ENCODE measurements around the gene HS3ST4. TPM values are rescaled to one million over a fixed set of nuclear protein-coding genes. Genes with fewer than 3 reads are reported as not detected.

HS3ST4 gene
- total RNA-seq, 1 experiment from 2014 or later: not detected

- DNase-seq (ENCODE audit: low spot score): no peak
- in situ Hi-C loops (cut with HindIII; ENCODE audit: low sequenced_read_pairs): no loop called here
These were observed 104.5 kb downstream of the HS3ST4 start for GRCh38 chr16:25796239-25796638.

- in situ Hi-C loops (cut with HindIII; ENCODE audit: low sequenced_read_pairs): no loop called here
- DNase-seq (ENCODE audit: low spot score): no peak
These were observed 106.3 kb downstream of the HS3ST4 start for GRCh38 chr16:25798065-25798464.

- DNase-seq (ENCODE audit: low spot score): no peak
- in situ Hi-C loops (cut with HindIII; ENCODE audit: low sequenced_read_pairs): no loop called here
These were observed 108.1 kb downstream of the HS3ST4 start for GRCh38 chr16:25799816-25800215.

- no peak for DNase-seq (ENCODE audit: low spot score)
- in situ Hi-C loops (cut with HindIII; ENCODE audit: low sequenced_read_pairs): no loop called here
These were observed 120.5 kb downstream of the HS3ST4 start for GRCh38 chr16:25812215-25812614.

- no peak for DNase-seq (ENCODE audit: low spot score)
- in situ Hi-C loops (cut with HindIII; ENCODE audit: low sequenced_read_pairs): no loop called here
These were observed 125.5 kb downstream of the HS3ST4 start for GRCh38 chr16:25817295-25817694.

GRCh38 chr16:25817876-25818275, 126.1 kb downstream of the HS3ST4 start:
- in situ Hi-C loops (cut with HindIII; ENCODE audit: low sequenced_read_pairs): no loop called here
- no peak for DNase-seq (ENCODE audit: low spot score)

GRCh38 chr16:25823891-25824290, 132.1 kb downstream of the HS3ST4 start:
- no peak for DNase-seq (ENCODE audit: low spot score)
- in situ Hi-C loops (cut with HindIII; ENCODE audit: low sequenced_read_pairs): no loop called here

- in situ Hi-C loops (cut with HindIII; ENCODE audit: low sequenced_read_pairs): no loop called here
- no peak for DNase-seq (ENCODE audit: low spot score)
These were observed 135.9 kb downstream of the HS3ST4 start for GRCh38 chr16:25827709-25828108.

- DNase-seq (ENCODE audit: low spot score): no peak
- in situ Hi-C loops (cut with HindIII; ENCODE audit: low sequenced_read_pairs): no loop called here
These were observed 136.8 kb downstream of the HS3ST4 start for GRCh38 chr16:25828510-25828909.

GRCh38 chr16:25832291-25832690, 140.5 kb downstream of the HS3ST4 start:
- in situ Hi-C loops (cut with HindIII; ENCODE audit: low sequenced_read_pairs): no loop called here
- no peak for DNase-seq (ENCODE audit: low spot score)

GRCh38 chr16:25834101-25834500, 142.3 kb downstream of the HS3ST4 start:
- no peak for DNase-seq (ENCODE audit: low spot score)
- in situ Hi-C loops (cut with HindIII; ENCODE audit: low sequenced_read_pairs): no loop called here

GRCh38 chr16:25835126-25835525, 143.4 kb downstream of the HS3ST4 start:
- in situ Hi-C loops (cut with HindIII; ENCODE audit: low sequenced_read_pairs): no loop called here
- no peak for DNase-seq (ENCODE audit: low spot score)

GRCh38 chr16:25838724-25839186, 147.0 kb downstream of the HS3ST4 start:
- in situ Hi-C loops (cut with HindIII; ENCODE audit: low sequenced_read_pairs): no loop called here
- peak; percentile 80 for DNase-seq (ENCODE audit: low spot score)

- in situ Hi-C loops (cut with HindIII; ENCODE audit: low sequenced_read_pairs): no loop called here
- DNase-seq (ENCODE audit: low spot score): peak; percentile 79
These were observed 150.0 kb downstream of the HS3ST4 start for GRCh38 chr16:25841761-25842160.

GRCh38 chr16:25845901-25846300, 154.1 kb downstream of the HS3ST4 start:
- no peak for DNase-seq (ENCODE audit: low spot score)
- in situ Hi-C loops (cut with HindIII; ENCODE audit: low sequenced_read_pairs): no loop called here

GRCh38 chr16:25854141-25854540, 162.4 kb downstream of the HS3ST4 start:
- in situ Hi-C loops (cut with HindIII; ENCODE audit: low sequenced_read_pairs): no loop called here
- no peak for DNase-seq (ENCODE audit: low spot score)

GRCh38 chr16:25855063-25855462, 163.3 kb downstream of the HS3ST4 start:
- no peak for DNase-seq (ENCODE audit: low spot score)
- in situ Hi-C loops (cut with HindIII; ENCODE audit: low sequenced_read_pairs): no loop called here

- in situ Hi-C loops (cut with HindIII; ENCODE audit: low sequenced_read_pairs): no loop called here
- DNase-seq (ENCODE audit: low spot score): no peak
These were observed 164.1 kb downstream of the HS3ST4 start for GRCh38 chr16:25855818-25856217.

- in situ Hi-C loops (cut with HindIII; ENCODE audit: low sequenced_read_pairs): no loop called here
- DNase-seq (ENCODE audit: low spot score): no peak
These were observed 167.9 kb downstream of the HS3ST4 start for GRCh38 chr16:25859645-25860044.

- DNase-seq (ENCODE audit: low spot score): no peak
- in situ Hi-C loops (cut with HindIII; ENCODE audit: low sequenced_read_pairs): no loop called here
These were observed 175.3 kb downstream of the HS3ST4 start for GRCh38 chr16:25867041-25867440.

- DNase-seq (ENCODE audit: low spot score): peak; percentile 79
- in situ Hi-C loops (cut with HindIII; ENCODE audit: low sequenced_read_pairs): no loop called here
These were observed 176.3 kb downstream of the HS3ST4 start for GRCh38 chr16:25868106-25868505.
